Smooth muscle cell (in vitro differentiated cells): ENCODE data around the gene FGF5. TPM values are rescaled to one million over a fixed set of nuclear protein-coding genes. Genes with fewer than 3 reads are reported as not detected.

ENCODE experiments used
- DNase-seq: peaks from one replicate; lab custom pipeline; 2025; ENCODE audit not compliant: unreplicated experiment; lab: John Stamatoyannopoulos, UW
- H2AFZ ChIP-seq: fragments of 200-600 bp; sonication (generic); 2 replicates; pipeline ENCODE4 v1.6.0; 2016; ENCODE audit warnings: antibody characterized with exemption, low read depth, mild to moderate bottlenecking
- H3F3A ChIP-seq: fragments of 200-600 bp; sonication (generic); 2 replicates; pipeline ENCODE4 v1.6.0; 2017; ENCODE audit warnings: antibody characterized with exemption, low read depth
- H3K27ac ChIP-seq: fragments of 200-600 bp; sonication (generic); 2 replicates; pipeline ENCODE4 v1.5.1; 2016; ENCODE audit warnings: low read depth, mild to moderate bottlenecking
- H3K27me3 ChIP-seq: fragments of 200-600 bp; sonication (generic); 2 replicates; pipeline ENCODE4 v1.6.1; 2016; ENCODE audit warnings: low read depth, mild to moderate bottlenecking
- H3K36me3 ChIP-seq: fragments of 200-600 bp; sonication (generic); 2 replicates; pipeline ENCODE4 v1.5.1; 2016; ENCODE audit warnings: low read depth
- H3K4me1 ChIP-seq: fragments of 200-600 bp; sonication (generic); 2 replicates; pipeline ENCODE4 v1.5.1; 2016; ENCODE audit warnings: low read depth
- H3K4me2 ChIP-seq: fragments of 200-600 bp; sonication (generic); 2 replicates; pipeline ENCODE4 v1.6.0; 2016; ENCODE audit warnings: mild to moderate bottlenecking
- H3K4me3 ChIP-seq: fragments of 200-600 bp; sonication (generic); 2 replicates; pipeline ENCODE4 v1.5.1; 2016; ENCODE audit warnings: mild to moderate bottlenecking
- H3K79me2 ChIP-seq: fragments of 200-600 bp; sonication (generic); 2 replicates; pipeline ENCODE4 v1.6.0; 2016; ENCODE audit warnings: low read depth, mild to moderate bottlenecking
- H3K9ac ChIP-seq: fragments of 200-600 bp; sonication (generic); 2 replicates; pipeline ENCODE4 v1.6.0; 2016; ENCODE audit warnings: low read depth
- H3K9me3 ChIP-seq: fragments of 200-600 bp; sonication (generic); replicated peaks from 2 replicates; pipeline ENCODE4 v1.5.1; 2016; ENCODE audit warnings: low read depth
- H4K20me1 ChIP-seq: fragments of 200-600 bp; sonication (generic); 2 replicates; pipeline ENCODE4 v1.6.0; 2016; ENCODE audit warnings: low read depth
- WGBS: methylation state at CpG from one replicate; pipeline ENCODE4 v1.1.7; 2016; ENCODE audit warnings: low lambda C conversion rate; 5-methylcytosine and 5-hydroxymethylcytosine counted together
- polyA plus RNA-seq: library from polyadenylated mRNA; unstranded; fragments of >200 nt; fragmentation: Nextera tagmentation; extraction: Ambion mirVana; gene quantifications from 2 replicates; pipeline ENCODE4 v1.2.1, GENCODE V29; 2016
- total RNA-seq: library from RNA; depleted of rRNA; stranded (reverse); fragments of >200 nt; gene quantifications from 2 replicates; pipeline ENCODE4 v1.2.3, GENCODE V29; 2014
- TF ChIP-seq, protein P1 (sequence below): fragments of 200-600 bp; sonication (generic); IDR thresholded peaks from 2 replicates; pipeline ENCODE4 v1.5.1; 2017; ENCODE audit warnings: borderline replicate concordance, mild to moderate bottlenecking, antibody characterized with exemption; ENCODE audit not compliant: insufficient read depth, poor library complexity, severe bottlenecking

FGF5 gene
- total and polyA plus RNA-seq, 2 experiments from 2014 or later, result not detected

DNA sequence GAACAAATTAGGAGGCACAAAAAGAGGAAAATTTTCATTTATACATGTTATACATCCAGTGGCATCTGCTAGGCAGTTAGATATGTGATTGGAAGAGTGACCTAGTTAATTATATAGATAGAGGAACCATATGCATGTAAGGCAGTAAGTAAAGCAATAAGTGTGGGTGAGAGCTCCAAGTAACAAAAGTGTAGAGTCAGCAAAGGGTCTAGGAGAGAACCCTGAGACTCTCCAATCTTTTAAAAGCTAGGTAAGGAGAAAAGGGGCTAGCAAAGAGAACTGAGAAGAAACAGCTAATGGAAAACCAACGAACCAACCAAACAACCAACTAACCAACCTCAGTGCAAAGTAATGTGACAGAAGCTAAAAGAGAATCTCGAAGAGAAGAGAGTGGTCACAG, 65.2 kb downstream of the FGF5 start:
- H3K27ac ChIP-seq, result no peak overlapping the region
- 73% methylated on average over 2 of the region's 2 CpGs for WGBS
- no peaks in the 10 kb centered on the region for H3K36me3 ChIP-seq
- H2AFZ ChIP-seq, result no peak overlapping the region
- peaks cover 79% of the 10 kb centered on the region for H3K27me3 ChIP-seq
- H4K20me1 ChIP-seq, result no peaks in the 10 kb centered on the region
- H3F3A ChIP-seq, result no peaks in the 10 kb centered on the region
- no peaks in the 10 kb centered on the region for H3K9me3 ChIP-seq
- no peak overlapping the region for H3K4me3 ChIP-seq
- H3K9ac ChIP-seq, result no peak overlapping the region
- no peaks in the 10 kb centered on the region for H3K79me2 ChIP-seq
- H3K4me1 ChIP-seq, result peaks cover 3% of the 10 kb centered on the region
- H3K4me2 ChIP-seq, result no peak overlapping the region
- no peak for DNase-seq
- TF ChIP-seq, protein P1, sequence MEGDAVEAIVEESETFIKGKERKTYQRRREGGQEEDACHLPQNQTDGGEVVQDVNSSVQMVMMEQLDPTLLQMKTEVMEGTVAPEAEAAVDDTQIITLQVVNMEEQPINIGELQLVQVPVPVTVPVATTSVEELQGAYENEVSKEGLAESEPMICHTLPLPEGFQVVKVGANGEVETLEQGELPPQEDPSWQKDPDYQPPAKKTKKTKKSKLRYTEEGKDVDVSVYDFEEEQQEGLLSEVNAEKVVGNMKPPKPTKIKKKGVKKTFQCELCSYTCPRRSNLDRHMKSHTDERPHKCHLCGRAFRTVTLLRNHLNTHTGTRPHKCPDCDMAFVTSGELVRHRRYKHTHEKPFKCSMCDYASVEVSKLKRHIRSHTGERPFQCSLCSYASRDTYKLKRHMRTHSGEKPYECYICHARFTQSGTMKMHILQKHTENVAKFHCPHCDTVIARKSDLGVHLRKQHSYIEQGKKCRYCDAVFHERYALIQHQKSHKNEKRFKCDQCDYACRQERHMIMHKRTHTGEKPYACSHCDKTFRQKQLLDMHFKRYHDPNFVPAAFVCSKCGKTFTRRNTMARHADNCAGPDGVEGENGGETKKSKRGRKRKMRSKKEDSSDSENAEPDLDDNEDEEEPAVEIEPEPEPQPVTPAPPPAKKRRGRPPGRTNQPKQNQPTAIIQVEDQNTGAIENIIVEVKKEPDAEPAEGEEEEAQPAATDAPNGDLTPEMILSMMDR, result no peak

DNA sequence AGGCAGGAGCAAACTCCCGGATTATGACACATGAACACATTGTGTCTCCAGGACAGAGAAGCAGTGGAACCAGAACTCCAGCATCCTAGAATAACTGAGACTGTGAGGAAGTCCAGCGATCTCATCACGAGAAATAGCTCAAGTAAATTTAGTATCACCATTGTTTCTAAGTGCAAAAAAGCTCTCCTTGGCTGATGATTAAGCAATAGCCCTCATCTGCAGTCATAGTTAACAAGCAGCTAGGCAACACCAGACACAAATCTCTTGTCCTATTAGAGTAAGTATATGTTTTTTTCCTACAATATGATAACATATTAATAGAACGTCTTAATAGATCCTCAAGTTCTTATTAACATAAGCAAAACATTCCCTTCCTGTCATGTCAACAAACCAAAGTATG, 66.7 kb downstream of the FGF5 start:
- no peaks in the 10 kb centered on the region for H3K79me2 ChIP-seq
- H3K4me3 ChIP-seq, result no peak overlapping the region
- H3K9me3 ChIP-seq, result no peaks in the 10 kb centered on the region
- no peak overlapping the region for H3K27ac ChIP-seq
- H2AFZ ChIP-seq, result no peak overlapping the region
- H3K4me1 ChIP-seq, result peaks cover 3% of the 10 kb centered on the region
- no peaks in the 10 kb centered on the region for H3K36me3 ChIP-seq
- TF ChIP-seq, protein P1, result no peak
- 83% methylated on average over 4 of the region's 4 CpGs for WGBS
- no peak overlapping the region for H3K9ac ChIP-seq
- peaks cover 85% of the 10 kb centered on the region for H3K27me3 ChIP-seq
- no peak overlapping the region for H3K4me2 ChIP-seq
- DNase-seq, result no peak
- H4K20me1 ChIP-seq, result no peaks in the 10 kb centered on the region
- no peaks in the 10 kb centered on the region for H3F3A ChIP-seq

DNA sequence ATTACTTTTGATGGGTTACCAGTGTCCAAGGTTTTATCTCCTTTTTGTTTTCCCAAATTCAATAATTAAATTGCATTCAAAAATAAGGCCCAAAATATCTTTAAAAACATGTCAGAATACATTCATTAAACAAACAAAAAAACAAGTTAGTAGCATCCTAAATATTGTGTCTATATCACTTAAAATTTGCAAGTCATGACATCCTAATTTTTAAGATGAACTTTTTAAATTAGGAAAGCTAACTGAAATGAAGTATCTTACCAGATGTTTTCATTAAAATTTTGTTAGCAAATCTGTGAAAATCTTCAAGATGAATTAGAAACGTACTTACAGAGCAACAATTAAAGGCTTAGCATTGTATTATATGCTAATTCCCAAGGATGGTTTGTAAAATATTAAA, 68.1 kb downstream of the FGF5 start:
- Histone ChIP-seq H3K4me3 (no peak overlapping the region), H3K27me3 (peaks cover 85% of the 10 kb centered on the region), H3K9me3 (no peaks in the 10 kb centered on the region), H2AFZ (no peak overlapping the region), H3K9ac (no peak overlapping the region), H3K4me1 (peaks cover 3% of the 10 kb centered on the region), H3F3A (no peaks in the 10 kb centered on the region), H3K36me3 (no peaks in the 10 kb centered on the region), H3K79me2 (no peaks in the 10 kb centered on the region), H3K4me2 (no peak overlapping the region), H3K27ac (no peak overlapping the region), H4K20me1 (no peaks in the 10 kb centered on the region)
- 79% methylated on average over 1 of the region's 1 CpG for WGBS
- no peak for DNase-seq
- TF ChIP-seq, protein P1, result no peak

DNA sequence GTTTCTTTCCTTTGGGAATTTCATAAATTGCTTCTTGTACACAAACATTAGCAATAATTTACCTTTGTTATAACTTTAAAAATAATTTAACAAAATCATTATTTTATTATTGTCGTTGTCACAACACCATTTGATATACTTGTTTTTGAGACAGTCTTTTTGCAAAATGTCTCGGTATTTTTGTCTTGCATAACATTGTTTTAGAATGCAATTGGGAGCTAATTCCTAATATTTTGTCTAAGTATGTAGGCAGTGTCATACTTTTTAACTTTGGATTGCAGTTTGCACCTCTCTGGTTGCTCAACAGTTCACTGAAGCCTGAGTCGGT, 68.7 kb downstream of the FGF5 start:
- no peaks in the 10 kb centered on the region for H4K20me1 ChIP-seq
- H3F3A ChIP-seq, result no peaks in the 10 kb centered on the region
- H3K4me3 ChIP-seq, result peak overlapping the region; percentile 71
- no peak for DNase-seq
- H3K9me3 ChIP-seq, result no peaks in the 10 kb centered on the region
- H2AFZ ChIP-seq, result peak overlapping the region; percentile 92
- peaks cover 3% of the 10 kb centered on the region for H3K4me1 ChIP-seq
- peaks cover 78% of the 10 kb centered on the region for H3K27me3 ChIP-seq
- H3K79me2 ChIP-seq, result no peaks in the 10 kb centered on the region
- H3K27ac ChIP-seq, result no peak overlapping the region
- H3K36me3 ChIP-seq, result no peaks in the 10 kb centered on the region
- 29% methylated on average over 3 of the region's 3 CpGs for WGBS
- TF ChIP-seq, protein P1, result no peak
- H3K4me2 ChIP-seq, result peak overlapping the region; percentile 88
- H3K9ac ChIP-seq, result no peak overlapping the region
